GM18868 (cell line): Measurements from ENCODE around the gene OR10D3.
"Not testable (repeated sequence)": the region's sequence is repeated elsewhere in the genome, so short reads cannot be mapped to it uniquely, and the experiment has no call there.

Experiments
- ATAC-seq: cut with Tn5 transposase; IDR thresholded peaks from one replicate; pipeline ENCODE4 v1.9.1; 2021; ENCODE audit warnings: mild to moderate bottlenecking, moderate library complexity; ENCODE audit not compliant: unreplicated experiment

OR10D3 gene

DNA sequence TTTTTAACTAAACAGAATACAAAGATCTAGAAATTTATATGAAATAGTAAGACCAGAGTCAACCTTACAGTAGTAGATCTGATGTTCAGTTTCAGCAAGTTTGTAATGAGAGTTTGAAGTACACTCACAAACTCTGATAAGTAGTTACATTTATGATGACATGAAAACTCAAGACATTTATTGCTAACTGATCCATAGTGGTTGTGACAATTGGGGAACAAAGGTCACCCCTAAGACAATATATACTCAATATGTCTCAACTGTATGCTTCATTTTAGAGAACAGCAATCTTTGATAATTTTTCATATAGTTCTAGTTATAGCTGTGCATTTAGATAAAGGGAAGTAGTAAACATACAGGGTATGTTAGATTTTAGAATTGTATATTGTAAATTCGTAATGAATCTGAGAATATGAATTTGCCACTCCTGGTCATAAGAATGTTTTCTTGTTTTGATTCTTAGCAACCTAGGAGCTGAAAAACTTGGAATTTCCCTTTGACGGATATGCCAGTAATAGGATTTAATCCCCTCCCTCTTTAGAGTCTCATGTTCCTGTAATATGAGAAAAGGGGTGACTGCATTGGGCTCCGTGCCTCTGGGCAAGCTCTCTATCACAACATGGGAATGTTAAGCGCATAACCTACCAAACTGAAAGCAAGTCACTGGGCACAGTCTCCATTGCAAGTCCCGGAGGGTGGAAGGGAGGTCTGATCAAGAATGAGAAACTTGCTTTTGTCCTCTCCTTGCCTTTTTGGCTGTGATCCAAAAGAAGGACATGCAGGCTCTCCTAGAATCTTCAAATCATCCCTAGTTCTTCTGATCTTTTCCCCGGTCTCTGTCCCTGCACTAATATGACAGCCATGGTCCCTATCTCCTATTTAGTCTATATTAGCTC is 11.4 kb downstream of the OR10D3 start:
- ATAC-seq, result no peak

- ATAC-seq, result peak; percentile 88
Measured at GRCh38 chr11:124195189-124195734, 12.1 kb downstream of the OR10D3 start.

- no peak for ATAC-seq
Measured at GRCh38 chr11:124197999-124198398, 14.9 kb downstream of the OR10D3 start.

DNA sequence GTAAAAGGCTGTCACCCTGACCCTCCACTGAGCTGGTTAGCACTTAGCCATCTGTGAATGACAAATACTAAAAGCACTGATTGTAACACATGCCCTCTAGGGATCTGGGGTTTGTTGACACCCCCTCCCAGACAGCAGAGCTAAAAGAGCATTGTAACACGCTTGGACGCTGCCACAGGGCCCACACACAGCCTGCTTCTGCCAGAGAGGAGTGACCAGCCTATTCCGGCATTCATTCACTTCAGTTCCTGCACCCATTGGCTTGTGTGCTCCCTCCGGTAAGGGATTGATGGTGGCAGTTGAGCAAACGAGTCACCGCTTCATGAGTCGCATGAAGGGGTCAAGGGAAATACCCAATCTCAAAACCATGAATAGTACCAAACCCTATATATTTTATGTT is 15.8 kb downstream of the OR10D3 start:
- ATAC-seq, result no peak

DNA sequence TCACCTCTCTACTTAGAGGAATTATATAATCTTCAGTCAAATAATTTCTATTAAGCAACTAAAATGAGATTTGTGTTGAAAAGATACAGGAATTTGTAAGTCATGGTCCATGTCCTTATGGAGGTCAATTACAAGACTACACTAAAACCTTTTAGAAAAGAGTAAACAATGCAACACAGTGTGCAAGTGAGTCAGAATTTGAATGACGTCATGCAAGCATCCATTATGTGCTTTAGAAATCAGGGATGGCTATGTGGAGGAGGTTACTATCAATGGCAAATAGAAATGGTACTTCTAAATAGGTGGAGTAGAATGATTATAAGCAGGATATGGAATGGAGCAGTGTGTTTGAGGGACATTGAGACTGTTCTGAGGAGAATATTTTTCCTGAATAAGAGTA is 16.6 kb downstream of the OR10D3 start:
- ATAC-seq, result no peak

DNA sequence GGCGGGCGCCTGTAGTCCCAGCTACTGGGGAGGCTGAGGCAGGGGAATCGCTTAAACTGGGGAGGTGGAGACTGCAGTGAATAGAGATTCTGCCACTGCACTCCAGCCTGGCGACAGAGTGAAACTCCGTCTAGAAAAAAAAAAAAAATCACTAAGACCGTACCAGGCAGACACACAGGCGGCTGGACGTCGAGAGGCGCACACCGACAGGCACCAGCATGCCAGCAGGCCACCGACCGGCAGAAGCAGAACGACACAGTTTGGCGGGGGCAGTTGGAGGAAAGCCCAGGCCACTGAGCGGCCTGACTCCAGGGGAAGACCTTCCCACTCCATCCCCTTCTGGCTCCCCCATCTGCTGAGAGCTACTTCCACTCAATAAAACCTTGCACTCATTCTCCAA is 17.5 kb downstream of the OR10D3 start:
- ATAC-seq, result no peak

DNA sequence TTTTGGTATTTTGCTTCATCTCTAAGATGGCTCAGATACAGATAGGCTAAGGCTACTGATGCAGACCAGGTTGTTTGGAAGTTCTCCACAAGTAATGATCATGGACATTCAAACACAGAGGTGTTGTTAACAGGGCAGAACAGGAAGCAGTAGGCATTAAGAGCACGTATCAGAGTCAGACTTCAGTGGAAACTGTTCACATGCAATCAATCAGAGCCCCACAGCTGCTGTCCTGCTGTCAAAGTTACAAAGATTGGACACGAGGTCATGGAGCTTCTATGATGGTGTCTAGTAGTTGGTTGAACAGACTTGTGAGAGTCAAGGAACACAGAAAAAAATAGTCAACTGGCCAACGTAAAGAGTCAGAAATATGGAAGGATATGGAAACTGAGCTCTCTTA is 19.8 kb downstream of the OR10D3 start:
- ATAC-seq, result no peak

DNA sequence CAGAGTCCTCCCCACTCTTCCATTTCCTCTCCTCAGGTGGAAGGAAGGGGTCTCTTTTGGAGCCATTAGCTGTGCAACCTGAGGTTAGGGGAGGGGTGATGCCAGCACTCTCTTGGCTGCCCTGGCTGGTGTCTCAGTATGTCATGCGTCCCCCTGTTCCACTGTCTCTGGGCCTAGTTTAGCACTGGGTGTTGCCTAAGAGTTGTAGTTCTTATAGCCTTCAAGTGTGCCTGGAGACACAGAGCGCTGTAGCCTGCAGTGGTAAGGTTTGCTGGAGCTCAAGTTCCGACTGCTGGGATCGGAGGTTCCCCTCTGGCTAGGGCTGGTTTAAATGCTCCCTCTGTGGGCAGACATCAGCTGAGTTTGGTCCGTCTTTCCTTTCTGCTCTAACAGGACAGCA is 20.9 kb downstream of the OR10D3 start:
- ATAC-seq, result no peak

GRCh38 chr11:124207102-124207792 is 24.1 kb downstream of the OR10D3 start:
- ATAC-seq, result no peak

GRCh38 chr11:124209824-124210357 is 26.7 kb downstream of the OR10D3 start:
- no peak for ATAC-seq

DNA sequence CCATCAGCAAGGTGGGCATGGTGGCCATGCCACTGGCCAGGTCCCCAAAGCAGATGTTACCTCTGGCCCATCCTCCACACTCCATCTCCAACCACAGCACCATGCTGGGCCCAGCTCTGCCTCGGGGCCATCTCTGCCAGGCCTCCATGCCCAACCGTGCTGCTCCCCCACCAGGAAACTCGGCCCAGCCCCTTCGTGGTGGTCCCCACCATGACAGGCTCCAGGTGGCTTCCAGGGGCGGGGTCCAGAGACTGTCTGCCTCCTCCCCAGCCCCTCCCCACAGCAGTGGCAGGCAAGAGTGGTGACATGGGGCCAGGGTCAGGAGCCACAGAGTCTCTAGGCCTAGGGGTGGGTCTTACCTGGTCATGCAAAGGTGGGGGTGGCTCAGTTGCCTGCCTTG is 27.3 kb downstream of the OR10D3 start:
- no peak for ATAC-seq

GRCh38 chr11:124211321-124211720 is 28.2 kb downstream of the OR10D3 start:
- ATAC-seq, result no peak

DNA sequence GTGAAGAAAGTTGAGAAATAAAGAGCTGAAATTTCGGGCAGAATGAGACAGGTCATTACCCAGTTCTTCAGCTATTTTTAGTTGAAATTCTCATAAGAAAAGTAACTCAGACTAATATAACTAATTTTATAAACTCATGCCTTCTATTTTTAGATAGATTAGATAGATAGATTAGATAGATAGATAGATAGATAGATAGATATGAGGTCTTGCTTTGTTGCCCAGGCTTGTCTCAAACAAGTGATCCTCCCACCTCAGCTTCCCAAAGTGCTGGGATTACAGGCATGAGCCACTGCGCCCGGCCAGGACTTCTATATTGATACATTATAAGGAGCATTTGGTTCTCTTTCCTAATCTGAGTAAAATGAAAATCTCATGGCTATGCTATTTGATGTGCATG is 30.9 kb downstream of the OR10D3 start:
- ATAC-seq, result no peak

DNA sequence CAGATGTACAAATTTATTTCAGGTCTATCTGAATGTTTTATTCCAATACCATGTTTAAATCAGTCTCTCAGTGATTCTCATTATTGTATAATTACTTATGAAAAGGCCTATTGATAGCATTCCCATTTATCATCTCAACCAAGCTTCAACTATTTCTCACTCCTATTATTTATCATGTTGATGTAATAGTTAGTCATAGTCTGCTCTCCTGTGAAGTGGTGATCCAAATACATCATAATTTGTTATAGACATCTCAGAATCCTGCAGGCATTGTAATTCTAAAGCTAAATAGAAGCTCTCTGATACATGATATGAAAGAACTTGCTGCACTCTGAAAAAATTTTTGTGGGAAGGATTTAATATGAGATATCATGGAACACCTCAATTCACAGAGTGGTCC is 36.0 kb downstream of the OR10D3 start:
- ATAC-seq, result no peak

DNA sequence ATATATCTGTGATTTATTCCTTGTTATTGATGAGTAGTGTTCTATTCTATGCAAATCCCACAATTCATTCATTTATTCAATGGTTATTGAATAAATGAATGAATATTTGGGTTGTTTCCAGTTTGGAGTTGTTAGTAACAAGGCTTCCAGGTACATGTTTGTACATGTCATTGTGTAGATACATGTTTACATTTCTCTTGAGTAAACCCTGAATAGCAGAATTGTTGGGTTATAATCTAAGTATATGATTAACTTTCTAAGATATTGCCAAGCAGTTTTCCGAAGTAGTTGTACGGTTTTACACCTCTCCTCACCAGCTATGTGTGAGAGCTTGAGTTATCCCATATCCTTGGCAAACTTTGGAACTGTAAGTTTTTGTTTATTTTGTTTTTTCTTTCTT is 39.3 kb downstream of the OR10D3 start:
- ATAC-seq, result no peak

- not testable (repeated sequence) for ATAC-seq
Measured at GRCh38 chr11:124224618-124225423, 41.7 kb downstream of the OR10D3 start.

- ATAC-seq, result no peak
Measured at GRCh38 chr11:124225471-124225870, 42.3 kb downstream of the OR10D3 start.

GRCh38 chr11:124233376-124233775 is 50.2 kb downstream of the OR10D3 start:
- no peak for ATAC-seq
